Epidermal melanocyte (primary cell): ENCODE results near the gene INS.

ENCODE experiments used
- DNase-seq: peaks from one replicate; pipeline ENCODE4 v3.0.0; 2011; ENCODE audit warnings: low spot score; ENCODE audit not compliant: insufficient read length

INS gene

GRCh38 chr11:2166091-2166851 lies 5.3 kb upstream of the INS start:
- DNase-seq = no peak

DNA sequence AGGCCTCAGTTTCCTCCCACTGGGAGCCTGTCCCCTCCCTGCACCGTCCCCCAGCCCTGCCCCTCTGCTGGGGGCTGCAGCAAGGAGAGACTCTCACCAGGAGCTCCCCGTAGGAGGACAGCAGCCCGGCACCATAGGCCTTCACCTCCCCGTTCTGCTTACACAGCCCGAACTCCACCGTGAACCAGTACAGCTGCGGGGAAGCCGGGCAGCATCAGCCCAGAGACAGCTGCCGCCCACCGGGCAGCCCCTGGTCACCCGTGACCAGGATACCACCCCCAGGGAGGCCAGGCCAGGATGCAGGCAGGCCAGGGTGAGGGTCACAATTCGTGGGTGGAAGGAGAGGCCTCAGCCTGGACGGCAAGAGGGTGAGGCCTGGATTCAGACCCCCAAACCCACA lies 4.6 kb upstream of the INS start:
- DNase-seq = no peak

DNA sequence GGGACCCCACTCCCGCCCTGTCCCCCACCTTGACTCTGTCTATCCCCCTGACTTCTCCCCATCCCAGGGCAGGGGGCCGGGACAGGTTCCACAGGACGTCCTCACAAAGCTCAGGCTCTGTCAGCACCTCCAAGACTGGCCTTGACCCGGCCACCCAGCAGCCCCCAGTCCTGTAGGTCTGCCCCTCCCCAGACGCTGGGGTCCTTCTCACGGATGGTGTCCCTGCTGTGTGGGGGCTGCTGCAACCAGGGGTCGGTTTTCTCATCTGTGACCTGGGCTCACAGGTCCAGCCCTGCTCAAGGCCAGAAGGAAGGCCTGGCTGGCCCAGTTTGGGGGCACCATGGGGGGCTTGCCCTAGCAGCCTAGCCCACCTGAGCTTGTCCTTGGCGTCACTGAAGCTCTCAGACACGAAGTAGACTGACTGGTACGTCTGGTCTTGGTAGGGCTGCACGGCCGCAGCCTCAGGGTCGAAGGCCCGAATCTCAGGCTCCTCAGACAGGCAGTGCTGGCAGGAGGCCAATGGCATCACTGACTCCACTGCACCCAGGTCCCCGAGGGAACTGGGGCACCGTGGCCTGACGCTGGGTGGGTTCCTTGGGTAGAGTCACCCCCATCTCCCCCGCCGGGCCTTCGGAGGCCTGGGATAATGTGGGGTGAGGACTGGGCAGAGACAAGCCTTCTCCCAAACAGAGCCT lies 4.0 kb upstream of the INS start:
- DNase-seq = no peak

DNA sequence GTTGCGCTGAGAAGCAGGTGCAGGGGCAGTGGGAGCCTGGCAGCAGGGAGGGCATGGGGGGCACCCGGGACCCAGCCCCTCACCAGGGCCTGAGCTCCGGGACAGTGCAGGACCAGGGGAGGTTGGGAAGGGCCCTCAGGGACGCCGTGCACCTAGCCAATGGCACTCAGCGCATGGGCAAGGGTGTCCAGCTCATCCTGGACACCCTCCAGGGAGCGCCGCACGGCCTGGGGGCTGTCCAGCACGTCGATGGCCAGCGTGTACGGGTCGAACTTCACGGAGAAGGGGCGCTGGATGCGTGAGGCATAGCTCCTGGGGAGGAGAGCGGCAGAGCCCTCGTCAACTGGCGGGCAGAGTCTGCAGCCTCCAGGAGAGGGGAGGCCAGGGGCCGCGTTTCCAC lies 3.1 kb upstream of the INS start:
- no peak for DNase-seq

DNA sequence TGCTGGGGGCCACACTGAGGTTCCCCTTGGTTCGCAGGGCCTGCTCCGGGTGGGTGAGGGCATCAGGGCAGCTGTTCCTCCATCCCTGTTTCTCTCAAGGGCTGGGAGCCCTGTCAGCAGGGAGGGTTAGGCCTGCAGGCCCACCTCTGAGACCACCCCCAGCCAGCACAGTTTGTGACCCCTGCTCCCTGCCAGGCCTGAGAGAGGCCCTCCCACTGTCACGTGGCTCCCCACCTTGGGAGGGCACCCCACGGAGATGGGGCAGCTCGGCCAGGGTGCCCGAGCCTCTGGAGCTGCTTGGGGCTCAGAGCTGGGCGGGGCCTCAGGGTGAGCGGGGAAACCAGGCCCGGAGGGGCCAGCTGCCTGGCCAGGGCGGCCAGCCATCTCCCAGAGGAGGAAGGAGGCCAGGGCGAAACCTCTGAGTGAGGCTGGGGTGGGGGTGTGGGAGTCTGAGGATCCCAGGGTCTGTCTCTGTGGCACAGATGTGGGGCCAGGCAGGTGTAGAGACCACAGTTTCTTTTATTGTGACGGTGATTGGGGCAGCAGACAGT lies 2.5 kb upstream of the INS start:
- DNase-seq = no peak

GRCh38 chr11:2159536-2160413 lies 1.2 kb downstream of the INS start:
- no peak for DNase-seq

- DNase-seq = no peak
Measured at GRCh38 chr11:2158966-2159365, 2.0 kb downstream of the INS start.

DNA sequence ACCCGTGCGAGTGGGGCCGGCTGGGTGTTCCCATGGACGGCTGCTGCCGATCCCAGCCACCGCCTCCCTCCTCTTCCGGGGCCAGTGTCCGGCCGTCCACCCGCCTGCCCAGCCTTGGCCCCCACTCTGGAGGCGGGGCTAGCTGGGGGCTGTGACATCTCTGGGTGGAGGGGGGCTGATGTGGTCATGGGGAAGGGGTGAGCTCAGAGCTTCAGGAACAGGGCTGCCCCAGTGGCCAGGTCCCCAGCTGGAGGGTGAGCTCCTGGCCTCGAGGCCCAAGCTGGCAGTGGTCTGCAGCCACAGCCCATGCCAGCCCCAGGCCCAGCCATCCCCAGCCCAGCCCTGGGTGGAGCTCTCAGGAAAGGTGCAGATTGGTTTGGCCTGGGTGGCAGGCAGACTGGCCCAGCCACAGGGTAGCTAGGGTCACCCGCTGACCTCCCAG lies 2.7 kb downstream of the INS start:
- DNase-seq = no peak

- no peak for DNase-seq
Measured at GRCh38 chr11:2157294-2158040, 3.5 kb downstream of the INS start.

- DNase-seq = no peak
Measured at GRCh38 chr11:2156416-2157182, 4.4 kb downstream of the INS start.

DNA sequence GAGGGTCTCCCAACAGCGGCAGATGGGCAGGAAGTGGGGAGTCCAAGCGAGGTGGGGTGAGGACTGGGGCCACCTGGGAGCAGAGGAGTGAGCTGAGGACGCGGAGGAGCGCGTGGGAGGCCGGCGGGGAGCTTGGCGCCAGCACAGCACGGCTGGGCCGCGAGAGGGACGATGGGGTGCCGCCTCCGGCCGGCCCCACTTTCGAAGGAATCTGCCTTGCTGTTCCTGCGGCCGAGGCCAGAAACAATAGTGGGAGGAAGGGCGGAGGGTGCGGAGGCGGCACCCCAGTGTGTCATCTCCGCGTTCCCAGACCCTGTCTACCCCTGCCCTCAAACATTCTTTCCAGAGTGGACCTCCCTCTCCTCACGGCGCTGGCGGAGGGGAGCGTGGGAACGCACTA lies 5.5 kb downstream of the INS start:
- no peak for DNase-seq

- no peak for DNase-seq
Measured at GRCh38 chr11:2154889-2155288, 6.1 kb downstream of the INS start.

DNA sequence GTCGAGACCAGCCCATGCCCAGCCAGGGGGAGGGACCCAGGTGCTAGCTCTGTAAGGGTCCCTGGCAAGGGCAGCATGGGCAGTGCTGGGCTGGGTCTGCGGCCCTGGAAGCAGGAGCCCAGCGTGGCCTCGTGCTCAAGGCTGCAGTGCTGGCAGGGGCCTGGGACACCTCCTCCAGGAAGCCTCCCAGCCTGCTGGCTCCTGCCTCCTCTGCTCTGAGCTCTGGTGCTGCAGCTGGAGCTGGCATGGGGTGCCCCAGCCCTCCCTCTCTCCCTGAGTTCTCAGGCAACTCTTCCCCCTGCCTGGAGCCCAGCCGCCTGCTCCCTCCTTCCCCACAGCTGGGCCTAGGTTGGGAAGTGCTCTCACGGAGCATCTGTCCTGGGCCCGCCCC lies 6.8 kb downstream of the INS start:
- no peak for DNase-seq

GRCh38 chr11:2153581-2154194 lies 7.3 kb downstream of the INS start:
- DNase-seq = no peak

GRCh38 chr11:2151500-2152257 lies 9.3 kb downstream of the INS start:
- peak; percentile 94 for DNase-seq

DNA sequence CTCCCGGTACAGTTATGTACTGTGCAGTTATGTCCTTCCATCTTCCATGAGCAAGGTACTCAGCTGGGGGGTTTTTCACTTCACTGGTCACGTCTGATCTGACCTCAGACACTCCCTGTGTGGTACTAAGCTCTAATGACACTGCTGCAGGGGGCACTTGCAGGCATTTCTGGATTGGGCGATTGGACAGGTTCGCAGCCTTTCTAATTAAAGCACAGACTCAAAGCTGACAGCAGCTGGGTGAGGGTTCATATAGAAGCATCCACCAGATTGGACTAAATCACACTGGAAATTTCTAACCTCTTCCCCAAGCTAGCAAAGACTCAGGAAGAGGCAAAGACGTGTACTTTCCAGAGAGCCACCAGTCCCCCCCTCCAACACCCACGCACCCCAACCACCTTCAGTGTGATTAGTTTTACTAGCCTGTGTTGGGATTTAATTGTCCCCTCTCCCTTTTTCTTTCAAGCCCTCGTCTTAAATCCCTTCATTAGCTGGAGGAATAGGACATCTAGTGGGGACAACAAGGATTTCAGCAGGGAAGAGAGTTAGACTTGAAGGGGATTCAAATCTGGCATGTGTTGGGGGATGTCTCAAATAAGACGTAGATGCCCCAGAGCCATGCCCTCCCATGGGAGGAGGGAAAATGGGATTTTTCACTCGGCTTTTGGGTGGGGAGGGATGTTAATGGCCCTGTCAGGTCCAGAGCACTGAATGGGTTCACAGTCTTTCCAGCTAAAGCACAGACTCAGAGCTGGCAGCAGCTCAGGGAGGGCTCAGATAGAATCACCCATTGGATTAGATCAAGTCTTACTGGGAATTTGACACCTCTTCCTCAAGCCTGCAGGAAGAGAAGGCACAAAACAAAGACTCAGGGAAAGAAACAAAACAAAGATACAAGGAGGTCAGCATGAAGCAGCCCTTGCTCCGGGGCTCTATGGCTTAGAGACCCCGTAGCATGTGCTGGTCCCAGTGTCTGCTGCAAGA lies 10.9 kb downstream of the INS start:
- DNase-seq = no peak

GRCh38 chr11:2149460-2149859 lies 11.5 kb downstream of the INS start:
- DNase-seq = no peak

DNA sequence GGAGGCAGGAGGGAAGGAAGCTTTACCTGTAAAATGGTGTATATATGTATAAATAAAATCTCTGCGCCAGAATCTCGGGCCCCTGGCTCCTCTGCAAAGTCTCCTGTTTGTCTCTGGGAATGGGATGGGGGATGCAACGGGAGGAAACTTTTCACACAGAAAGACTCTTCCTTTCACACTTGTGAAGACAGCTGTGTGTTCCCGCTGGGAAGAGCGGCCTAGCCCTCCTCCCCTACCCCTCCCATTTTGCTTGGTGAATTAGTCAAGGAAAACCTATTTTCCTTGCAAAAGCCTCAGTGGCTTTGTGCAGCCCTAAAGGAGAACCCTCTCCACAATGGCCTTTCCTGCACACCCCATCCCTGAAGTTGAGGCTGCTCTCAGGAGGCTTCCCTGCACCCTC lies 12.4 kb downstream of the INS start:
- DNase-seq = no peak
